Adrenal gland (tissue), 5 donors: ENCODE results near the gene PARP16.

Experiments used
- CTCF ChIP-seq, 6 experiments: fragments of 450-650 bp in 4 of 6; fragments of 200-600 bp in 2 of 6; sonication (generic) in 1 of 6; IDR thresholded peaks; 1 replicate in 5 of 6; 2 replicates in 1 of 6; pipeline versions ENCODE4 v1.5.1 to v1.8.0; 2016 to 2021; ENCODE audit warnings: antibody characterized with exemption in 6 of 6, mild to moderate bottlenecking in 2 of 6, moderate library complexity in 1 of 6
- POLR2A ChIP-seq, 2 donors: fragments of 450-650 bp; IDR thresholded peaks; one replicate each; pipeline ENCODE4 v1.6.1; 2017; ENCODE audit warnings: antibody characterized with exemption in 2 of 2, mild to moderate bottlenecking in 2 of 2, moderate library complexity in 1 of 2
- donor health status: DM: no; HTN: no; CAD: no.

GRCh38 chr15:65329984-65330735 is 43.5 kb upstream of the PARP16 start:
- TF ChIP-seq CTCF (IDR thresholded peaks at IDR 0.05) (no peak), POLR2A (IDR thresholded peaks at IDR 0.05) (no peak)
